Measurements from ENCODE around the gene TRPC4AP.
A peak's percentile ranks its signal among the peaks of the same experiment; 100 is the strongest.

TRPC4AP gene

DNA sequence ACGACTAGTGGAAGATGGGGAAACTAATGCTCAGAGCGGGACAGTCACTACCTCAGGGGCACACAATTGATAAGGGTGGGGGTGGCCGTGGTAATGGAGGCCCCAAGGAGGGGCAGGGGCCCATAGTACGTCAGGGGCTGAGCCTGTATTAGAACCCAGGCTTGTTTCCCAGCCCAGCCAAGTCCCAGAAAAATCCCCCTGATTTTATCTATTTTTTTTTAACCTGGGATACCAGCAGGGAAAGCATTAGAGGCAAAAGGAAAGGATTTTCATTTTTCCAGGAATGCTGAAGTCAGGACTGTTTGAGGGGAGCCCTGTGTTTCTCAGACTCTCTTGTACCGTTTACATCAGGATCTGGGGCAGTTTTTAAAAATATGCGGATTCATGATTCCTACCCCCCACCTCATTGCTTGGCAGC lies 136.6 kb downstream of the TRPC4AP start:
- DNase-seq (ENCODE audit: low read depth), result no peak
- H3K4me3 ChIP-seq (ENCODE audit: control insufficient read depth, low read depth, low read length), result peak overlapping the region; percentile 85
- TF ChIP-seq CTCF (conservative IDR thresholded peaks at IDR 0.05; ENCODE audit: control insufficient read depth, insufficient read depth, low read depth, low read length), result no peak

DNA sequence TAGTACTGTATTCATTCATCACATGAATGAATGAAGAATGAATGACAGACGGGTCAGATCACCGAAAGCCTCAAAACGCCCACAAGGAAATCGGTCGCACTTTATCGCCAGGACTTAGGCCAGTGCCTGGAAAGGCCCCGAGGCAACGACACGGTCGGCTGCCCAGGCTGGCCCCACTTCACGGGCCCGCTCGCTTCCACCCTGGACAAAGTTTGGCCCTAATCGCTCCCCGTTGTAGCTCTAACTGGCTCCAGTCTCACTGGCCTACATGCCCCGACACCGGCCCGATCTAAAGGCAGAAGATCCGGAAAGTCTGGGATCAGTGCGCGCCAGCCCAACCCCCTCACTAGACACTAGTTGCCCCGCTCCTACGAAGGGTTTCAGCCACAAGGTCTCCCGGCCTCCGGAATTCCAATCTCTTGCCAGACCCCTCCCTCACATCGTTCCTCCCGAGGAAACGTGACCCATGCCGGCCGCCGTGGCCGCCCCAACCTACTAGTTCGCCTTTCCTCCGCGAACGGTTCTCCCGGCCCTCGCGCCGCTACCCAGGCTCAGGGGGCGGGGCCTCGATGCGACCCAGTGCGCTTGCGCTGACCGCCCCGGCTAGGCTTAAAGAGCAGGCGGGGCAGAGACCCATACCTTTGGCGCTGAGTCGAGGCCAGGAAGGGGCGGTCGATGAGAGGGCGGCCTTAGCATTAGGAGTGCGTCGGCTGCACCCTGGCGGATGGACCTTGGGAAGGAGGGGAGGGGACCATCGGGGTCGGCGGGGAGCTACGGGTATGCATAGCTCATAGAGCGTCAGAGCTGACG lies 137.2 kb downstream of the TRPC4AP start, which contains the start of the genes GSS and MYH7B:
TSS of gene GSS (minus strand) at position 576 of the 810 bp plus-strand sequence. CDS start 3,954 bp downstream, outside the sequence.
TSS of gene MYH7B (plus strand) at position 638 of the 810 bp plus-strand sequence. CDS start 22,138 bp downstream, outside the sequence.
- peak; percentile 93 for DNase-seq (ENCODE audit: low read depth)
- peak within 1 kb of the TSS; percentile 85 for H3K4me3 ChIP-seq (ENCODE audit: control insufficient read depth, low read depth, low read length)
- peak; percentile 35 for TF ChIP-seq CTCF (conservative IDR thresholded peaks at IDR 0.05; ENCODE audit: control insufficient read depth, insufficient read depth, low read depth, low read length)

DNA sequence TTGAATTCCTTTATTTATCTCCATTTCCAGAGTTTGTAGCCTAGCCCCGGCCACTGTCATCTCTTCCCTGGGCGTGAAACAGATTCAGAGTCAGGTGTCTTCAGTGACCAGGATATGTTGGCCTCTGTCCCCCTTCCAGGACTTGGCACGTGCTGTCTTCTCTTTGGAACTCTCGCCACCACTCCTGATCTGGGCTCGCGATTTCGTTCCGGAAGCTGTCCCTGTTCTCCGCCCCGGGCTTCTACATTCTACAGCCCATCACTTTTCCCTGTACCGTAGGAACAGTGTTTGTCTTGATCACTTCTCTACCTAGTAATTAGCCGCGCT lies 137.7 kb downstream of the TRPC4AP start:
- DNase-seq (ENCODE audit: low read depth), result peak; percentile 61
- TF ChIP-seq CTCF (conservative IDR thresholded peaks at IDR 0.05; ENCODE audit: control insufficient read depth, insufficient read depth, low read depth, low read length), result no peak
- peak overlapping the region; percentile 85 for H3K4me3 ChIP-seq (ENCODE audit: control insufficient read depth, low read depth, low read length)

- no peak overlapping the region for H3K4me3 ChIP-seq (ENCODE audit: control insufficient read depth, low read depth, low read length)
- TF ChIP-seq CTCF (conservative IDR thresholded peaks at IDR 0.05; ENCODE audit: control insufficient read depth, insufficient read depth, low read depth, low read length), result no peak
- no peak for DNase-seq (ENCODE audit: low read depth)
These were observed 138.6 kb downstream of the TRPC4AP start for GRCh38 chr20:34953960-34954359.

GRCh38 chr20:34952671-34953070 lies 139.9 kb downstream of the TRPC4AP start:
- TF ChIP-seq CTCF (conservative IDR thresholded peaks at IDR 0.05; ENCODE audit: control insufficient read depth, insufficient read depth, low read depth, low read length), result no peak
- H3K4me3 ChIP-seq (ENCODE audit: control insufficient read depth, low read depth, low read length), result no peak overlapping the region
- no peak for DNase-seq (ENCODE audit: low read depth)
